HepG2 (cell line): ENCODE measurements around the gene DIPK1C. TPM values are rescaled to one million over a fixed set of nuclear protein-coding genes. Genes with fewer than 3 reads are reported as not detected.

Experiments used
- ATAC-seq: fragments of 200-7000 bp; cut with Tn5 transposase; 3 replicates; pipeline ENCODE4 v1.9.1; 2020; ENCODE audit warnings: mild to moderate bottlenecking, moderate library complexity
- Bru-seq: library from RNA; stranded (reverse); fragments of 400-500 nt; gene quantifications from one replicate; lab custom pipeline; 2021; lab: Mats Ljungman, UMichigan
- BruChase-seq, 2 experiments: library from RNA; stranded (reverse); fragments of 400-500 nt; gene quantifications; one replicate each; lab custom pipeline; 2021; lab: Mats Ljungman, UMichigan
- BruUV-seq: library from RNA; stranded (reverse); fragments of 400-500 nt; replicated peaks from 2 replicates; lab custom pipeline; 2021; lab: Mats Ljungman, UMichigan
- CTCF ChIA-PET: fragments of 300-600 bp; formaldehyde crosslinking; extraction: SDS; loops from one replicate; lab custom pipeline; 2021; ENCODE audit warnings: low total read pairs, inconsistent platforms, low intra/inter-chr PET ratio; lab: Yijun Ruan, JAX
- POLR2A ChIA-PET: fragments of 350-600 bp; sonication (Branson Sonifier 250); formaldehyde crosslinking; loops from one replicate; lab custom pipeline; 2020; ENCODE audit warnings: antibody characterized with exemption, inconsistent platforms; lab: Yijun Ruan, JAX
- DNase-seq: peaks from one replicate; pipeline ENCODE4 v3.0.0-alpha.2; 2015; ENCODE audit warnings: low spot score
- FAIRE-seq: peaks from 3 replicates; lab custom pipeline; 2011; peaks lifted over from hg19 to GRCh38; lab: Jason Lieb, UNC
- H2AFZ ChIP-seq: one replicate; pipeline ENCODE4 v1.6.1; 2011; ENCODE audit warnings: low read length, inconsistent platforms
- H3K27ac ChIP-seq: fragments of 300-600 bp; 3 replicates; pipeline ENCODE4 v1.8.0; 2011; ENCODE audit warnings: mixed run types, mild to moderate bottlenecking, mixed read lengths, low read length, inconsistent platforms; ENCODE audit not compliant: insufficient read depth; ENCODE audit errors: extremely low read length
- H3K27me3 ChIP-seq, 2 experiments: fragments of 200-600 bp in 1 of 2; 2 replicates in 1 of 2; 3 replicates in 1 of 2; pipeline versions ENCODE4 v1.6.0 to v1.8.0; 2011; ENCODE audit warnings: low read length in 2 of 2, mild to moderate bottlenecking in 2 of 2, moderate library complexity in 2 of 2, inconsistent platforms in 1 of 2; ENCODE audit not compliant: insufficient read depth in 2 of 2, control insufficient read depth in 1 of 2
- H3K36me3 ChIP-seq, 2 experiments: fragments of 200-600 bp in 1 of 2; replicated peaks in 1 of 2; 2 replicates in 1 of 2; 3 replicates in 1 of 2; pipeline versions ENCODE4 v1.5.1 to v1.8.0; 2011; ENCODE audit warnings: low read length in 2 of 2, inconsistent platforms in 1 of 2; ENCODE audit not compliant: insufficient read depth in 2 of 2, control insufficient read depth in 1 of 2
- H3K4me1 ChIP-seq: 2 replicates; pipeline ENCODE4 v1.5.1; 2012; ENCODE audit warnings: low read length, inconsistent platforms; ENCODE audit not compliant: insufficient read depth
- H3K4me2 ChIP-seq: 2 replicates; pipeline ENCODE4 v1.6.0; 2011; ENCODE audit warnings: low read depth, low read length, inconsistent platforms
- H3K4me3 ChIP-seq, 3 experiments: fragments of 200-600 bp in 1 of 3; sonication (generic), shearing (Covaris generic) in 1 of 3; replicated peaks in 1 of 3; 2 replicates each; pipeline ENCODE4 v1.5.1; 2011 to 2016; ENCODE audit warnings: low read length in 3 of 3, inconsistent platforms in 2 of 3, low read depth in 2 of 3, mild to moderate bottlenecking in 2 of 3, control low read depth in 1 of 3, mixed read lengths in 1 of 3; ENCODE audit not compliant: insufficient read depth in 1 of 3
- H3K79me2 ChIP-seq: one replicate; pipeline ENCODE4 v1.6.1; 2011; ENCODE audit warnings: low read length, inconsistent platforms; ENCODE audit not compliant: insufficient read depth
- H3K9ac ChIP-seq: 2 replicates; pipeline ENCODE4 v1.6.0; 2011; ENCODE audit warnings: mild to moderate bottlenecking, low read depth, low read length, inconsistent platforms; ENCODE audit not compliant: insufficient read depth
- H3K9me3 ChIP-seq: 2 replicates; pipeline ENCODE4 v1.5.1; 2012; ENCODE audit warnings: mild to moderate bottlenecking, low read length
- H4K20me1 ChIP-seq: 2 replicates; pipeline ENCODE4 v1.6.0; 2011; ENCODE audit warnings: inconsistent platforms, mild to moderate bottlenecking, low read length, moderate library complexity; ENCODE audit not compliant: insufficient read depth
- HHEX ChIP-seq: IDR thresholded peaks from 2 replicates; pipeline ENCODE4 v1.6.1; 2016; ENCODE audit warnings: control low read depth
- ZNF672 ChIP-seq: sonication (generic); formaldehyde crosslinking; IDR thresholded peaks from 2 replicates; pipeline ENCODE4 v1.8.1; 2022; ENCODE audit warnings: missing genetic modification reagents
- WGBS: methylation state at CpG from one replicate; pipeline ENCODE4 v1.1.6; 2017; ENCODE audit warnings: low lambda C conversion rate; 5-methylcytosine and 5-hydroxymethylcytosine counted together
- in situ Hi-C: cut with HindIII; loops from 2 replicates; pipeline ENCODE4 v1.10.0; 2017; ENCODE audit warnings: low pct_unique_long_range_greater_than_20kb; ENCODE audit not compliant: extremely low pct_ligation_motif_present
- intact Hi-C: fragments of 100-400 bp; cut with micrococcal nuclease; formaldehyde crosslinking; loops from one replicate; pipeline ENCODE4 v1.10.0; 2022; ENCODE audit not compliant: unreplicated experiment
- long read RNA-seq, 2 experiments: library from RNA in 1 of 2; library from polyadenylated mRNA in 1 of 2; stranded (forward) in 1 of 2; unstranded in 1 of 2; transcript quantifications; one replicate each; pipeline ENCODE4 v2.0.0, GENCODE V29; 2019 to 2022
- polyA minus RNA-seq, 3 experiments: library from RNA; depleted of rRNA, polyadenylated mRNA; stranded (reverse); fragments of >200 nt; gene quantifications; 2 replicates each; pipeline ENCODE4 v1.2.3, GENCODE V29; 2011; ENCODE audit warnings: low replicate concordance in 1 of 3
- polyA plus RNA-seq, 8 experiments: library from polyadenylated mRNA; depleted of rRNA in 3 of 8; stranded (reverse) in 7 of 8; unstranded in 1 of 8; fragments of >200 nt; fragmentation: Illumina TruSeq in 4 of 8; extraction: Trizol in 4 of 8; gene quantifications; 2 replicates each; pipeline versions ENCODE4 v1.2.1 to v1.2.3, GENCODE V29; 2011 to 2016; ENCODE audit warnings: low read depth in 4 of 8, missing spikeins in 1 of 8, mixed read lengths in 1 of 8; ENCODE audit not compliant: insufficient read depth in 1 of 8
- total RNA-seq, 5 experiments: library from RNA; depleted of rRNA; stranded (reverse); fragments of >200 nt; fragmentation: Illumina TruSeq; extraction: Trizol; gene quantifications; 2 replicates each; pipeline ENCODE4 v1.2.3, GENCODE V29; 2016; ENCODE audit warnings: low read depth in 1 of 5

The DIPK1C gene
- total RNA-seq (2016; rRNA removed; fragmentation: Illumina TruSeq; extraction: Trizol) (not detected in 2 replicates), polyA plus RNA-seq (2011; rRNA removed) (1.1 and 1.8 TPM in 2 replicates), polyA minus RNA-seq (2011; rRNA and poly(A)+ RNA removed; ENCODE audit: low replicate concordance) (2.7 TPM in 1 of 2 replicates, not detected in the other), Bru-seq, nascent RNA (percentile 5 among the genes with signal in this experiment), BruChase-seq, experiment 1, labeled RNA remaining after a 6-hour chase (not detected), BruChase-seq, experiment 2, labeled RNA remaining after a 2-hour chase (percentile 11 among the genes with signal in this experiment)
- total RNA-seq (2016; cell fraction: cytosol; rRNA removed; fragmentation: Illumina TruSeq; extraction: Trizol; ENCODE audit: low read depth), result not detected in 2 replicates
- total RNA-seq (2016; cell fraction: insoluble cytoplasmic fraction; rRNA removed; fragmentation: Illumina TruSeq; extraction: Trizol), result 0.09 TPM in 1 of 2 replicates, not detected in the other
- not detected in 2 replicates for total RNA-seq (2016; cell fraction: membrane; rRNA removed; fragmentation: Illumina TruSeq; extraction: Trizol)
- not detected in 2 replicates for total RNA-seq (2016; cell fraction: nucleus; rRNA removed; fragmentation: Illumina TruSeq; extraction: Trizol)
- 1.2 and 1.3 TPM in 2 replicates for polyA plus RNA-seq (2011; cell fraction: cytosol; rRNA removed)
- polyA plus RNA-seq (2011; cell fraction: nucleus; rRNA removed), result 0.43 and 0.53 TPM in 2 replicates
- polyA plus RNA-seq (2012), result 0.19 and 0.39 TPM in 2 replicates
- not detected in 2 replicates for polyA plus RNA-seq (2016; cell fraction: cytosol; fragmentation: Illumina TruSeq; extraction: Trizol; ENCODE audit: low read depth)
- not detected in 2 replicates for polyA plus RNA-seq (2016; cell fraction: insoluble cytoplasmic fraction; fragmentation: Illumina TruSeq; extraction: Trizol; ENCODE audit: low read depth)
- not detected in 2 replicates for polyA plus RNA-seq (2016; cell fraction: membrane; fragmentation: Illumina TruSeq; extraction: Trizol; ENCODE audit: low read depth)
- not detected in 2 replicates for polyA plus RNA-seq (2016; cell fraction: nucleus; fragmentation: Illumina TruSeq; extraction: Trizol; ENCODE audit: insufficient read depth, low read depth)
- 0.40 and 1.9 TPM in 2 replicates for polyA minus RNA-seq (2011; cell fraction: cytosol; rRNA and poly(A)+ RNA removed)
- polyA minus RNA-seq (2011; cell fraction: nucleus; rRNA and poly(A)+ RNA removed), result 0.52 and 0.75 TPM in 2 replicates
- long read RNA-seq, experiment 1, result 0 reads
- long read RNA-seq, experiment 2, result 0 reads

DNA sequence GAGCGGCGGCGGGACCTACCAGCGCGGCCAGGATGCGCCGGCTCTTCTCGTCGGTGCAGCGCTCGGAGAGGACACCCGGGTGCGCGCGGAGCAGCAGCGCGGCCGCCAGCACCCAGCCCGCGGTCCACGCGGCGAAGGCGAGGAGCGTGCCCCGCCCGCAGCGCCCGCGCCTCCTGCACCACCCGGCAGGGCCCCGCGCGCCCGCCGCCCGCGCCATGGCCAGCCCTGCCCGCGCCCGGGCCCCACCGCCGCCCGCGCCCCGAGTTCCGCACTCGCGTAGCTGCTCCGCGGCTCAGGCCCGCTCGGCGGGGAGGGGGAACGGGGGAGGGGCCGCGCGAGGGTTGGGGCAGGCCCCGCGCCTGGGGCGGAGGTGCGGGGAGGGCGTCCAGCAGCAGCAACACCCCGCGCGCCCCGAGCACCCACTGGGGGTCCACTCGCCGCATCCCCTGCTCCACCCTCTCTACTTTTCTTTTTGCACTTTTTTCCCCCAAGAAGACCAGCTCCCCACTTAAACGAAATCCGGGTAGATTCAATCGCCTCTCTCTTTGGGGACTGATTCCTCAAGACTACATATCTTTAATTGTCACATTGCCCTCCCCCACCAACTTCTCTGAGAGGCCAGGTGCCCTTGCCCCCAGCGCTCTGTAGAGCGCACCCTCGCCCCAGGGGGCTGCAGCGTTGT lies at the start of gene DIPK1C:
DIPK1C (minus strand) TSS at position 266 of the 682 bp plus-strand sequence; CDS start at position 217, 49 bp downstream.
- TF ChIP-seq HHEX (CRISPR knock-in tag), result no peak
- no peak for TF ChIP-seq ZNF672 (CRISPR knock-in tag)
- Histone ChIP-seq H3K4me1 (no peaks in the 10 kb centered on the region), H3K79me2 (no peaks in the 10 kb centered on the region), H3K27me3 (peaks cover 3 to 58% of the 10 kb centered on the region in 2 experiments; a peak in 4 of 5 replicates), H3K9ac (no peak within 1 kb of the TSS), H3K4me3 (peak within 1 kb of the TSS in 1 of 3 experiments; percentile 16; a peak in 1 of 6 replicates), H3K4me2 (0 out of 2 replicates have a peak within 1 kb of the TSS, but pooled peaks have one; percentile 12), H4K20me1 (no peaks in the 10 kb centered on the region), H3K27ac (no peak within 1 kb of the TSS), H2AFZ (no peak within 1 kb of the TSS), H3K9me3 (no peaks in the 10 kb centered on the region), H3K36me3 (no peaks in the 10 kb centered on the region)
- CTCF ChIA-PET, result no interaction called here
- ATAC-seq, result peak; percentile 30; the same call in 2 of the 3 replicates
- intact Hi-C loops, result no loop called here
- POLR2A ChIA-PET, result no interaction called here
- no TSS peak for BruUV-seq
- WGBS, result 23% methylated on average over 7 of the region's 76 CpGs
- in situ Hi-C loops, result no loop called here
- FAIRE-seq, result no peak
- no peak for DNase-seq
